Adrenal gland (tissue), 5 donors: Measurements from ENCODE around the gene COPG2.
"Not testable (repeated sequence)": the region's sequence is repeated elsewhere in the genome, so short reads cannot be mapped to it uniquely, and the experiment has no call there.

Source experiments
- CTCF ChIP-seq, 6 experiments: fragments of 450-650 bp in 4 of 6; fragments of 200-600 bp in 2 of 6; sonication (generic) in 1 of 6; IDR thresholded peaks; 1 replicate in 5 of 6; 2 replicates in 1 of 6; pipeline versions ENCODE4 v1.5.1 to v1.8.0; 2016 to 2021; ENCODE audit warnings: antibody characterized with exemption in 6 of 6, mild to moderate bottlenecking in 2 of 6, moderate library complexity in 1 of 6
- POLR2A ChIP-seq, 2 donors: fragments of 450-650 bp; IDR thresholded peaks; one replicate each; pipeline ENCODE4 v1.6.1; 2017; ENCODE audit warnings: antibody characterized with exemption in 2 of 2, mild to moderate bottlenecking in 2 of 2, moderate library complexity in 1 of 2
- donor health status: DM: no; HTN: no; CAD: no.

DNA sequence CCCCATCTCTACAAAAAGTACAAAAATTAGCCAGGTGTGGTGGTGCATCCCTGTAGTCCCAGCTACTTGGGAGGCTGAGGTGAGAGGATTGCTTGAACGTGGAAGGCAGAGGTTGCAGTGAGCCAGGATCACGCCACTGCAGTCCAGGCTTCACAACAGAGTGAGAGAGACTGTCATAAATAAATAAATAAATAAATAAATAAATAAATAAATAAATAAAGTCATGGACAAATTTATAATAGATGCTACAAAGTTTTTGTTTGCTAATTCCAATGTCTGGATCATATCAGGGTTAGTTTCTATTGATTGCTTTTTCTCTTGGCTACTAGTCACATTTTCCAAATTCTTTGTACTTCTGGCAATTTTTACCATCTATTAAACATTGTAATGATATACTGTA, 61.5 kb downstream of the COPG2 start:
- not testable (repeated sequence) for TF ChIP-seq POLR2A, CTCF (IDR thresholded peaks at IDR 0.05)
